Left lung (tissue), 10 donors: ENCODE results near the gene FREM3. TPM values are rescaled to one million over a fixed set of nuclear protein-coding genes. Genes with fewer than 3 reads are reported as not detected.

Experiments used
- ATAC-seq: fragments of 200-7000 bp; cut with Tn5 transposase; one replicate; pipeline ENCODE4 v1.9.1; 2020; ENCODE audit warnings: moderate library complexity
- DNase-seq, 4 donors: peaks; one replicate each; pipeline ENCODE4 v3.0.0-alpha.2; 2013 to 2020
- H3K27ac ChIP-seq, 2 donors: fragments of 200-600 bp; sonication (generic) in 1 of 2; one replicate each; pipeline versions ENCODE4 v1.5.0 to v1.8.0; 2020 to 2021
- H3K27me3 ChIP-seq, 2 donors: fragments of 200-600 bp; sonication (generic) in 1 of 2; one replicate each; pipeline versions ENCODE4 v1.5.0 to v1.8.0; 2020 to 2021
- H3K36me3 ChIP-seq, 2 donors: fragments of 200-600 bp; sonication (generic) in 1 of 2; one replicate each; pipeline versions ENCODE4 v1.5.0 to v1.8.0; 2020 to 2021
- H3K4me1 ChIP-seq, 2 donors: fragments of 200-600 bp; one replicate each; pipeline ENCODE4 v1.8.0; 2021
- H3K4me3 ChIP-seq, 2 donors: fragments of 200-600 bp; sonication (generic) in 1 of 2; one replicate each; pipeline versions ENCODE4 v1.5.0 to v1.8.0; 2020 to 2021; ENCODE audit warnings: mild to moderate bottlenecking in 1 of 2
- H3K9me3 ChIP-seq, 2 donors: fragments of 200-600 bp; sonication (generic) in 1 of 2; one replicate each; pipeline versions ENCODE4 v1.5.0 to v1.8.0; 2020 to 2021
- CTCF ChIP-seq, 2 donors: fragments of 200-600 bp; sonication (generic) in 1 of 2; IDR thresholded peaks; one replicate each; pipeline versions ENCODE4 v1.5.0 to v1.8.0; 2021; ENCODE audit warnings: antibody characterized with exemption in 2 of 2
- intact Hi-C, 2 donors: fragments of 100-400 bp; cut with DNase I; formaldehyde crosslinking; loops; one replicate each; pipeline versions ENCODE4 v1.11.2 to v1.14.2; 2022
- polyA plus RNA-seq, 6 donors: library from polyadenylated mRNA; unstranded; fragments of 120-200 nt; gene quantifications; one replicate each; pipeline ENCODE4 v1.2.1, GENCODE V29; 2013; ENCODE audit not compliant: insufficient read length in 6 of 6
- total RNA-seq, 2 donors: library from RNA; stranded (reverse); fragmentation: NEBNext Ultra II Directional; extraction: Animal tissue kit (Norgen Biotek cat#: 25700); gene quantifications; one replicate each; pipeline ENCODE4 v1.2.1, GENCODE V29; 2021
- donor health status: DM: no; HTN: yes; CAD: no.
- donor health status: DM: no; HTN: no; CAD: no.

Gene FREM3
- total and polyA plus RNA-seq, 8 donors = 0.09 to 15.9 (median 9.8) TPM; not detected in 1

DNA sequence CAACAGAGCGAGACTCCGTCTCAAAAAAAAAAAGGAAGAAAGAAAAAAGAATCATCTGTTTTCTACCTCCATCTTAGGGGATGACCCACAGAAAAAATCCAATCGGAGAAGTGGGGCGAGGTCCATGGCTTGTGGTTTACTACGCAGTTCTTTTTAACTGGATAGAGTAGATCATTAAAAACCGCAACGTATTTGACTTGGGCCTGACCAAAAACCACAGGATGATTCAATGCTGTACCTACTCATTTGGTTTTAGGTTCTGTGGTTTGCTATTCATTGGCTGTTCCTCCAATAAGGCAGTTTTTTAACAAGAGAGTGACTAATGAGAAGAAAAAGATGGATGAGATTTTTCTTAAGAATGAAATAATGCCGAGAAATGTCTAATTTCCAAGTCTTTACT is 83.7 kb downstream of the FREM3 start:
- intact Hi-C loops = no loop called here
- Histone ChIP-seq H3K27me3 (no peaks in the 10 kb centered on the region), H3K4me1 (no peaks in the 10 kb centered on the region), H3K27ac (no peak overlapping the region), H3K4me3 (no peak overlapping the region), H3K9me3 (no peaks in the 10 kb centered on the region), H3K36me3 (no peaks in the 10 kb centered on the region)
- no peak for TF ChIP-seq CTCF (IDR thresholded peaks at IDR 0.05)
- DNase-seq = no peak
- no peak for ATAC-seq

DNA sequence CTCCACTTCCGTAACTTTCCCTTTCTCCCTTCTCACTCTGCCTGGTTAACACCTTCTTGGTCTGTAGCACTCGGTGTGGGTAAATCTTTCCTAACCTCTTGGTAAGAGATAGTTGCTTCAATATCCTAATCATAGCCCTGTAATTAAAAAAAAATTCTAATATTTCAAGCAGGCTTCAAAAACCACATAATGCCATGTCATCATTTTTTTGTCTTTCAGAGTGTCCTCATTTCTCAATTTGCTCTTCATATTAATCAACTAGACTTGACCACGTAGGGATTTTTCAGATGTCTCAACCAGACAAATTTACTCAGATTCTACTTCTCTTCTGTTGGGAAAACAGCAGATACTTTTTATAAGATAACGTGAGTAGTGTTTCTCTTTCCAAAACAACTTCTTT is 91.0 kb downstream of the FREM3 start:
- Histone ChIP-seq H3K9me3 (peaks cover 0 to 11% of the 10 kb centered on the region in 2 donors), H3K27me3 (no peaks in the 10 kb centered on the region), H3K4me1 (no peaks in the 10 kb centered on the region), H3K36me3 (no peaks in the 10 kb centered on the region), H3K4me3 (no peak overlapping the region), H3K27ac (no peak overlapping the region)
- intact Hi-C loops = no loop called here
- DNase-seq (no peak), ATAC-seq (no peak)
- TF ChIP-seq CTCF (IDR thresholded peaks at IDR 0.05) = no peak

DNA sequence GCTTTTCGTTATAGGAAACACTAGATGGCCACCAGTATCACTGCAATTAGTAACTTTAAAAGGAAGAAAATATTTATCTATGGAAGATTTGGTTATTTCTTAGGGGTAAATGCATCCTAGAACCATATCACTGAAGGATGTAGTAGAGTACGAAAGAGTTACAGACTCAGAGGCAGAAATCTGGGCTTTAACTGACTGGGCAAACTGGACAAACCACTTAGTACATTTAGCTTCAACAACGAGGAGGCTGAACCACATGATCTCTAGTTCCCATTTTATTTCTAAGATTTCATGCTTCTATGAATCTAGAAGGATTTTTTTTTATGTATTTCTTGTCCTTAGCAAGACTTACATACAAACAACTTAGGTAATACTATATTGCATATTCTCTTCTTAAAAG is 94.0 kb downstream of the FREM3 start:
- Histone ChIP-seq H3K4me3 (no peak overlapping the region), H3K9me3 (peaks cover 0 to 11% of the 10 kb centered on the region in 2 donors), H3K27me3 (no peaks in the 10 kb centered on the region), H3K27ac (no peak overlapping the region), H3K36me3 (no peaks in the 10 kb centered on the region), H3K4me1 (no peaks in the 10 kb centered on the region)
- no peak for TF ChIP-seq CTCF (IDR thresholded peaks at IDR 0.05)
- peak; percentile 74 for ATAC-seq
- intact Hi-C loops = no loop called here
- peak in 1 of 4 donors; percentile 59 for DNase-seq

DNA sequence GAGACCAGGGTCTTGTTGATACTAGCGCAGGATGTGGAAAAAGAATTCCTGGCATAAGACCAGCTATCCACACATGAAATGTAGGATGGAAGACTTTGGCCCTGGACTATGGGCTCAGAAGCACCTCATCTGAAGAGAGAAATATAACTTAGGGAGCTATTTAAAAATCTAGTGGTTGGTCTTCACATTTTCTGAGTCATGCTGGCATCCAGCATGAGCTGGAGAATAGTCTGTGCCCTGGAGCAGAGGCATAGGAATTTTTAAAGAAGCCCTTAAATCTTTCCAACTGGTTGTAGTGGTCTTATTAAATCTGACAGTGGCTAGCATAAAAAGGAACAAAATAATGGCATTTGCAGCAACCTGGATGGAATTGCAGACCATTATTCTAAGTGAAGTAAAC is 100.6 kb downstream of the FREM3 start:
- intact Hi-C loops = no loop called here

GRCh38 chr4:143598816-143599215 is 101.7 kb downstream of the FREM3 start:
- H3K4me3 ChIP-seq = no peak overlapping the region
- no peaks in the 10 kb centered on the region for H3K9me3 ChIP-seq
- no peak overlapping the region for H3K27ac ChIP-seq
- DNase-seq (no peak), ATAC-seq (no peak)
- no peaks in the 10 kb centered on the region for H3K4me1 ChIP-seq
- no peaks in the 10 kb centered on the region for H3K27me3 ChIP-seq
- intact Hi-C loops = no loop called here
- no peak for TF ChIP-seq CTCF (IDR thresholded peaks at IDR 0.05)
- H3K36me3 ChIP-seq = no peaks in the 10 kb centered on the region

More for the DNA sequence above, 100.6 kb downstream of the FREM3 start:
- Histone ChIP-seq H3K27me3 (no peaks in the 10 kb centered on the region), H3K36me3 (no peaks in the 10 kb centered on the region), H3K9me3 (no peaks in the 10 kb centered on the region), H3K4me3 (no peak overlapping the region), H3K27ac (no peak overlapping the region), H3K4me1 (no peaks in the 10 kb centered on the region)
- no peak for ATAC-seq
- no peak for DNase-seq
- TF ChIP-seq CTCF (IDR thresholded peaks at IDR 0.05) = no peak
